GM19035 (cell line): Measurements from ENCODE around the gene CDCP1.
"Not testable (repeated sequence)": the region's sequence is repeated elsewhere in the genome, so short reads cannot be mapped to it uniquely, and the experiment has no call there.

Source experiments
- ATAC-seq: cut with Tn5 transposase; IDR thresholded peaks from one replicate; pipeline ENCODE4 v1.9.1; 2021; ENCODE audit not compliant: unreplicated experiment

CDCP1 gene

DNA sequence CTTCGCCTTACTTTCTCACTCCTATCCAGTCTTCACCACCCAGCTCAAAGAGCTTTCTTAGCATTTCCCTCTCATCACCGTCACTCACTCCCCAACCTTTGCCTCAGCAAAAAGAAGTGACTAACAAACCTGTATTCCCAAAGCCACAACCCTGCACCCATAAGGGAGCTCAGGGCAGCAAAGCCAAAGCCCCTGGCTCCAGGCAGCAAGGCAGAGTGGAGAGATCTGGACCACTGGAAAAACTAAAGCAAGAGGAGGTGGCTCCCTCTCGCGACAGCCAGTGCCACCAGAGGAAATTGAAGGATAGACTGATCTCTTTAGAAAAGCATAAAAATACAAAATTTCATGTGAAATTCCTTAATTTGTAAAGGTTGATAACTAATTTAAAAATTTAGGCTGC, 25.1 kb upstream of the CDCP1 start:
- ATAC-seq, result no peak

- no peak for ATAC-seq
Measured at GRCh38 chr3:45170096-45170495, 23.9 kb upstream of the CDCP1 start.

GRCh38 chr3:45169125-45169904, 23.1 kb upstream of the CDCP1 start:
- ATAC-seq, result no peak

- ATAC-seq, result no peak
Measured at GRCh38 chr3:45168451-45168850, 22.3 kb upstream of the CDCP1 start.

DNA sequence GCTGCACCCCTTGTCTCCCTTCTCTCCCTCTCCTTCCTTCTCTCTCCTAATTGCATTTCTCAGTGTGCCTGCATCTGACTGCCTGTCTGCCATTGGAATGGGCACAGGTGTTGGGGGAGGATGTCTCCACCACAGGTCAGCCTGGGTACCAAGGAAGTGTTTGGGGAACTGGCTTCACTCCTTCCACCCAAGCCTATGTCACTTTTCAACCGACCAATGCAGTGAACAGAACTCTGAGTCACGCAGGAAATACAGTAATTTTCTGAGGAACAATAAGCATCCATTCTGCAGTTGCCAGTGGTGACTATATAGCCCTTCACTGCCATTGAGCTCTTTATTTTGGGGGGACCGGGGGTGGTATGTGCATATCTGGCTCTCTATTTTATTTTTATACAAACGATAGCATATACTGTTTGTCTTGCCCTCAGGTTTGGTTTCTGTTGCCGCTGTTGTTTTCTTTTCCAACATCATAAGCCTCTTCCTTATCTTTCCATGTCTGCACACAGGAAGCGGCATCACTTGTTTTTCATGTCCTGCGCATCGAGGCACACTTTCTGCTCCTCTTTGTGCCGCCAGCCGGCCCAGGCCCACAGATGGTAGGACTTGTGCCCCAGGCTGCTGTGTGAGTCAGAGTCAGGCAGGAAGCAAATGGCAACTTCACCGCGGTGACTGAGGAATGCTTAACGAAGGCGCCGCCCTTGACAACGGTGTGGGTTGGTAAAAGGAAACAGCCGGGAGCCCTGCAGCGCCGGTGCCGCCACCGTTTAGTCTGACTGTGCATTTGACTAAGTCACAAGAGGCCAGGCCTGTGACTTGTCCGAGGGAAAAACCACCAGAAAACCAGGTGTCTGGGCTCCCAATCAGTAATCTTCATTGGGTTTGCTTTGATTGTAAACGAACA, 21.1 kb upstream of the CDCP1 start:
- ATAC-seq, result no peak

DNA sequence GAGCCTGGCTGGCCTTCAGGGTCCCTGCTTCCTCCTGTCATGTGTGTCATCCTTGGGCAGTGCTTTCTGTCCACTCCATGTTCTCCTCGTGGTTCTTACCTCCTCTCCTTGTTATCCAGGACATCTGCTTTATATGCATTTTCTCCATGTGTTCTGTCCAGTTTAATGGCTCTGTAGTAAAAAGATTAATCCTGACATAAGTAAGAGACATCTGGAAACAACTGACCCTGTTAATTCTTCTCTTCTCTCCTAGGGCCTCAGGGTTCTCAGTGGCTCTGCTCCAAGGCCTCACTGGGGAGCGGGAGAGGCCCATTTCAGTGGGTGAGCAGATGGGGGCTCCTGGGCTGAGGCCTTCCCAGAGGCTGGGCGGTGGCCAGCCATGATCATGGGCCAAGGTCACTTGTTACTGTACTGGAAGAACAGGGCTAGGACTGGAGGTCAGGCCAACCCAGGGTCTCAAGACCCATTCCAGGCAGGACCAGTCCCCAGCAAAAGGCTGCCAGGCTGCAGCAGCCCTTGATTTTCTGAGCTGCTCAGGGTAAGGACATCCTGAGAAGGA, 20.2 kb upstream of the CDCP1 start:
- no peak for ATAC-seq

DNA sequence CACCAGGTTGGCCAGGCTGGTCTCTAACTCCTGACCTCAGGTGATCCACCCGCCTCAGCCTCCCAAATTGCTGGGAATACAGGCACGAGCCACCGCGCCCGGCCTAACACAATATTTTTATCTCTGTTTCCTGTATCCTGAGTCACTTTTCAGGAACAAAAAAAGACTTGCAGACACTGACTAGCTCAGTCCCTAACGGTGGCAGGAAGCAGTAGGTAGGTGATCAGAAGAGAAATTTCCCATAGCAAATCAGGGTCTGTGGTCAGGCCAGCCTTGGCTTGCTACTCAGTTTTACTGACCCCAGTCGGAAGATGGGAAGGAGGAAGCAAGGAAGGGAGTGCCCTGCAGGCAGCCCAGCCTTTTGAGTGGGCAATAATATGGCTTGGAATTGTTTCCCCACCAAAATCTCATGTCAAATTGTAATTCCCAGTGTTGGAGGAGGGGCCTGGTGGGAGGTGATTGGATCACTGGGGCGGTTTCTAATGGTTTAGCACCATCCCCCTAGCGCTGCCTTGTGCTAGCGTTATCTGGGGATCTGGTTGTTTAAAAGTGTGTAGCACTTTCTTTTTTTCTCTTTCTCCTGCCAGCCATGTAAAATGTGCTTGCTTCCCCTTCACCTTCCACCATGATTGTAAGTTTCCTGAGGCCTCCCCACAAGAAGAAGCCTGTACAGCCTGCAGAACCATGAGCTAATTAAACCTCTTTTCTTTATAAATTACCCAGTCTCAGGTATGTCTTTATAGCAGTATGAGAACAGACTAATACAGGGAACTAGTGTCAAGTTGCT, 19.5 kb upstream of the CDCP1 start:
- no peak for ATAC-seq

DNA sequence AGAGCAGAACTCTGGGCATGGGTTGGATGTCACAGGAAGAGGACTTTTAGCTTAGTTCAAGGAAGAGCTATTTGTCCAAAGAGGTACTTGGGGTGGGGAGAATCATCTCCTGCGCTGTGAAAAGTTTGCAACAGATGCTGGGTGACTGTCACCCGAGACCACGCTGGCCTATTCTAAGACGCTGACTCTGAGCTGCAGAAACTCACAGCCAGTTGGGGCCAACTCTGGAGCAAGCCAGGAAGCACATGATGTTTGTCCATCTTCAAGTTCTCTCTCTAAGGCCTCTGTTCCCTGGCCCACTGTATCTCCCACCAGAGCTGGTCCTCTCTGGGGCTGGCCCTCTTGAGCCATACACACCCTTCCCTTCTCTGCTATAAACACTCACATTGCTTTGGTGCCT, 17.9 kb upstream of the CDCP1 start:
- no peak for ATAC-seq

DNA sequence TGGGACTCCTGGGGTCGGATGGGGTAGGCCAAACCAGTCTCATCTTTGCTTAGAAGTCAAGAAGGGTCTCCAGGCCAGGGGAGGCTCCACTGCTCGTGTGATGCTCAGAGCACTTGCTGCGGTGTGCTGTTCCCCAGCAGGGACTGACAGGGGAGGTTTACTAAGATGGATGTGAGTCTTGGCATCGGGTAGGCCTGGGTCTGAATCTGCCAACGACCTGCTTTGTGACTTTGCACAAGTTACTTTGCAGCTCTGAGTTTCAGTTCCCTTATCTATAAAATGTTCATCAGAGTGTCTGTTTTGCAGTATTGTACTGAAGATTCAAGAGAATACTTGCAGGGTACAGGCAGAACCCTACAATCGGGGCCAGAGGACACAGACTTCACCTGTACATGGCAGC, 17.3 kb upstream of the CDCP1 start:
- ATAC-seq, result no peak

- no peak for ATAC-seq
Measured at GRCh38 chr3:45154641-45155147, 8.5 kb upstream of the CDCP1 start.

DNA sequence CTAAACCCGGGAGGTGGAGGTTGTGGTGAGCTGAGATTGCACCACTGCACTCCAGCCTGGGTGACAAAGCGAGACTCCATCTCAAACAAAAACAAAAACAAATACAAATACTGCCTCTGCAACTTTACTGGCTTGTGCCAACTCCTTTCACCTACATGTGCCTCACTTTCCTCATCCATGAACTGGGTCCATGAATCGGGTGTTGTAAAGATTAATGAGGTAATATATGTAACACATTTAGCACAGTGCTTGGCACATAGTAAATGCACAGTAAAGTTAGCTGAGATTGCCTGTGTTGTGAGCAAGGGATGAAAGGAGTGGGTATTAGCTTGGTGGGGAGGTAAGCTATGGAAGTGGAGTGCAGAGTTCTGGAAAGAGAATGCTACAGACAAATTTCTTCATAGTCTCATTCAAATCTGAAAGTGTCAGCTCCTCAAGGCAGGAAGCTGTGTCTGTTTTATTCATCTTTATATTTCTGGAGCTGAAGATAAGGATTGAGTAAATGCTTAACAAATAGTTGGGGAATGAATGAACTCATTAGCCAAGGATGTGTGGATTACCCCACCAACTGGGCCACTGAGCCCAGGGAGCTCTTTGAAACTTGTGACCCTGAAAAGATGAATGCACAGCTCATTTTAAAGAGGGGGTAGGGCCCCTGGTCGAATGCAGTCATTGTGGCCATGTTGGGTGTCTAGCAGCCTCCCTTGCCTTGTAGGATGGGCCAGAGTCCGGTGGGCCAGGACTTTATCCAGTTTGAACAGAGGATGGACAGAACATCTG, 7.7 kb upstream of the CDCP1 start:
- ATAC-seq, result no peak

GRCh38 chr3:45152307-45152706, 6.1 kb upstream of the CDCP1 start:
- no peak for ATAC-seq

DNA sequence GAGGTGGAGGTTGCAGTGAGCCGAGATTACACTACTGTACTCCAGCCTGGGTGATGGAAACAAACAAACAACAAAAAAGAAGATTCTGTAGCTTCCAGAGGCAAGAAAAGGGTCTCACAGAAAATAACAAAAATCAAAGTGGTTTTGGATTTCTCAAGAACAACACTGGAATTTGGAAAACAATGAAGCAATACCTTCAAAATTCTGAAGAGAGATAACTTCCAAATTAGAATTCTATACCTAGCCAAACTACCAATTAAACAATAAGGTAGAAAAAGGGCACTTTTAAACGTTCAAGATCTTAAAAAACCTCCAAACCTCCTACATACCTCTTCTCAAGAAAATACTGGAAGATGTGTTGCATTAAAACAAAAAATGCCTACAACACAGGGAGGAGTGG, 4.9 kb upstream of the CDCP1 start:
- no peak for ATAC-seq

DNA sequence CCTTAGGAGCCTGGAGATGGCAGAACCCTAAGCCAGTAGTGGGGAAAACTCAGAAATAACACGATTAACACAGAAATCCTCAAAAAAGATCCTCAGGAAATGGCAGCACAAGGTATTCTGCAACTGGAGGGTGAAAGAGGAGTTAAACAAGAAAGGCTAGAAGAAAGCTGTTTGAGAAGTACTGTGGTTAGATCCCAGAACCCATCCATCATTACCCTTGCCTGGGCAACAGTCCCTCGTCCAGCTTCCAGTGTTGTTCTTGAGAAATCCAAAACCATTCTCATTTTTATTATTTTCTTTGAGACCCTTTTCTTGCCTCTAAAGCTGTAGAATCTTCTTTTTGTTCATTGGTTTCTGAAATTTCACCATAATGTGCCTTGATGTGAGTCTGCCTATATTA, 2.7 kb upstream of the CDCP1 start:
- no peak for ATAC-seq

GRCh38 chr3:45145223-45145622, 955 bp downstream of the CDCP1 start:
- no peak for ATAC-seq

- no peak for ATAC-seq
Measured at GRCh38 chr3:45143673-45144671, 2.2 kb downstream of the CDCP1 start.

DNA sequence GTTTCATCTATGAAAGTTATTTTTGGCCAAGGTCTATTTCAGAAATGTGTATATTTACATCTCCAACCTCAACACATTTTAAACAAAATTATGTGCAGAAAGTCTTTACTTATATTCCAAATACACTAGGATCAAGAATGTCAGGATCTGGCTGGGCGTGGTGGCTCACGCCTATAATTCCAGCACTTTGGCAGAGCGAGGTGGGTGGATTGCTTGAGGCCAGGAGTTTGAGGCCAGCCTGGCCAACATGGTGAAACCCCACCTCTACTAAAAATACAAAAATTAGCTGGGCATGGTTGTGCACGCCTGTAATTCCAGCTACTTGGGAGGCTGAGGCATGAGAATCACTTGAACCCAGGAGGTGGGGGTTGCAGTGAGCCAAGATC, 5.4 kb downstream of the CDCP1 start:
- not testable (repeated sequence) for ATAC-seq

GRCh38 chr3:45140141-45140769, 5.9 kb downstream of the CDCP1 start:
- no peak for ATAC-seq
